GM23338 (cell line): Measurements from ENCODE around the gene EYS.

Experiments used
- CTCF ChIP-seq, 2 experiments: fragments of 200-600 bp in 1 of 2; sonication (generic) in 1 of 2; conservative IDR thresholded peaks; 2 replicates each; pipeline versions ENCODE4 v1.5.1 to v1.6.1; 2016 to 2017; ENCODE audit warnings: antibody characterized with exemption in 2 of 2, low read depth in 2 of 2, mild to moderate bottlenecking in 2 of 2, moderate library complexity in 1 of 2
- EZH2phosphoT487 ChIP-seq: fragments of 200-600 bp; sonication (generic); IDR thresholded peaks from one replicate; pipeline ENCODE4 v1.8.1; 2018; ENCODE audit warnings: antibody characterized with exemption; ENCODE audit not compliant: unreplicated experiment

GRCh38 chr6:64310214-64310613 is 1396.8 kb downstream of the EYS start:
- TF ChIP-seq EZH2phosphoT487 (no peak), CTCF (conservative IDR thresholded peaks at IDR 0.05; ENCODE audit: low read depth in 2 of 2) (no peak)
